NCI-H187 (cell line): Measurements from ENCODE around the gene PIP5K1C.
"Not testable (repeated sequence)": the region's sequence is repeated elsewhere in the genome, so short reads cannot be mapped to it uniquely, and the experiment has no call there.

Experiments
- DNase-seq, 2 experiments: peaks; one replicate each; lab custom pipeline; 2025; lab: John Stamatoyannopoulos, UW

PIP5K1C gene

DNA sequence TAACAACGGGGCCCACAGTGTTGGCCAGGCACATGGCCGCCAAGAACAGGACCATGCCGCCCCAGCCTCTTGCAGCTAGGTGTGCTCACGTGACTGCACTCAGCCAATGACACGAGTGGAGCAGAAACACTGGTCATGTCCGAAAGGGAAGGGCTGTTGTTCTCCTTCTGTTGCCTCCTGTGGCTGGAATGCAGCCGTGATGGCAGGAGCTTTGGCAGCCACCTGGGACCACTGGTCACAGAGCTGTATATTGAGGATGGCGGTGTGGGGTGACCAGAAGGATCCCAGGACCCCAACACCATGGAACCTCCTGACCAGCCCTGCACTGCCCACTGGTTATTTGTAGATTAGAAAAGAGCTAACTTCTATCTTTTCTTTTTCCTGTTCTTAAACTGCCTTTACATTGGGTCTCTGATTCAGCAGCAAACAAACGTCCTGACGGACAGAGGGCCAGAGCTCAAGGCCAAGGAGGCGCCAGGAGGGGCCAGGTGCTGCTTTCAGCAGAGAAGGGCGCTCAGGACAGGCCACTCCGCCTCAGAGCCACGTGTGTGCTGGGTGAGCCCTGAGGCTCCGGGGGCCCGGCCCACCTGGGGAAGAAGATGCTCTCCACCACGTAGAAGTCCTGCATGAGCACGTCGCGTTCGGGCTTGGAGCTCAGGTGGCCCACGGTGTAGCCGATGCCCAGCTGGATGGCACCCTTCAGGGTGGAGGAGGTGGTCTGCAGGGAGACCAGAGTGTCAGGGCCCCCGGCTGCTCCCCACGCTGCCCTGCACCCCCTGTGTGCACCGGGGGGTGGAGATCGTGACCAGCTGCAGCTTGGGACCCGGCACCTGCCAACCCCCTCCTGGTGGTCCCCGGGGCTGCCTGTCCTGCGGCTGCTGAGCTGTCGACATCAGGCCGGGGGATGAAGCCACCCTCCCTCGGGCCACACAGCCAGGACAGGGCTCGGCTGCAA, 38.7 kb downstream of the PIP5K1C start:
- DNase-seq = no peak

GRCh38 chr19:3660493-3661219, 39.6 kb downstream of the PIP5K1C start:
- no peak for DNase-seq

GRCh38 chr19:3659746-3660112, 40.5 kb downstream of the PIP5K1C start:
- DNase-seq = no peak

DNA sequence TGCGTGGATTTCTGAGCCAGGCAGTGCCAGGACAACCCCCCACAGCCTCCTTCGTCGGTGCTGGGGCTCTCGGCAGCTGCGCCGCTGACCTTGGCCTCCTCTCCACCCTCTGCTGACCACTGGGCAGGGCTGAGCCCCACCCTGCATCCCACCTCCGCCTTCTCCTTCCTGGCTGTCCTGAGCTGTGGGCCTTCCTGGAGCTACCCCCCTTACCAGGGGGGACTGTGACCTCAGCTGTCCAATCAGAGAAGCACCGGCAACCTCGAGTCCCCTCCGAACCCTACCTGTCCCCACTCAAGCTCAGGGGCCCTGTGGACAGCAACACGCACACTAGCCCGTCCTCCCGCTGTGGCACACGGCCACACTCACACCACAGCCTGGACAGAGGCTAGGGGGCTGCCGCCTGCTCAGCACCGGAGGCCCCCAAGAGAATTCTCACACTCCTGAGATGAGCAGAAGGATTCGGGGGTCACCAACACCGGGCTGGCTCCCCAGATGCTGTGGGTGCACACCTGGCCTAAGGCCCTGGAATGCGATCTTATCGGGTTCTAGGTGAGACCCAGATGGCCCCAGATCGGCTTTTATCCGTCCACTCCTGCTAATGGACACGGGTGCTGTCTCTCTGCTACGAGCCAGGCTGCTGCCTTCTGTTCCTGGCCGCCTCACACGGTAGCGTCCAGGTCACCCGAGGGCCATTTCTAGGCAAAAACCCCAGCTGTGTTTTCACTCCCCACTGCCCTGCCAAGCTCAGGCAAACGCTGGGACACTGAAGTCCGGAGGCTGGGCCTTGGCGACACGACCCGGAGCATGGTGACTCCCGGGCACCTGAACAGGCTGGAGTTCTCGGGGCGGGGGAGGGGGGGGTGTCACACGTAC, 41.2 kb downstream of the PIP5K1C start:
- DNase-seq = no peak

DNA sequence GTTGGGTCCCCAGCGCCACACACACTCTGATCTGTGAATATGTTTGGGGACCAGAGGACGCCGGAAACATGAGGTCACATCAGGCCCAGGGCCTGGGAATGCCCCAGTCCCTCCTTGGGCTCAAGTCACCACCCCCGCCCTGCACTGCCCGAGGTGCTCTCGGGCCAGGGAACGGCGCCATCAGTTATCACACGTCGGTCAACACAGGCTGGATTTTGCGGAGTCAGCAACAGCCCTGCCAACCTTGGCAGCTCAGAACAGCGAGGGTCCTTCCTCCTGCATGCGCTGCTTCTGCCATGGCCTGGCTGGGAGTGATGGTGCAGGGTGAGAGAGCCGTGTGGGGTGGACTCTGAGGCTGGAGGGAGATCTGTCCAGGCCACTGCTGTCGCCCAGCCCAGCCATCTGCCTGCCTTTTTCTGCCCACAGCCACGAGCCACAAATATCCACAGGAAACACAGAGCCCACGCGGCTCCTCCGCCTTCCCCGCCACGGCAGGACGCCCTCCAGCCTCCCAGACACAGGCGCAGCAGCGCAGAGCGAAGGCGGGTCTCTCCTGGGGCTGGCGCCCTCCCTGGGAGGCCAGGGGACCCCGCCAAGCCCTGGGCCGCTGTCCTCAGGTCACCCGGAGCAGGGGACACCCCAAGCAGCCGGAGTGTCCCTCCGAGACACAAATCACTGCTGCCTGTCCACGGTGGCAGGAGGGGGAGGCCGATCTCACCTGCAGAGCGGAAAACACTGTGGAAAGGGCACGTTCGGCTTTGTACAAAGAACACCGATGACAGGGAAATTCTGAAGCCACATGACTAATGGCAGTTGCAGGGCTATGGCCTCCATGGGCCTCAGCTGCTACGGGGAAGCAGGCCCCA, 42.0 kb downstream of the PIP5K1C start:
- DNase-seq = no peak

DNA sequence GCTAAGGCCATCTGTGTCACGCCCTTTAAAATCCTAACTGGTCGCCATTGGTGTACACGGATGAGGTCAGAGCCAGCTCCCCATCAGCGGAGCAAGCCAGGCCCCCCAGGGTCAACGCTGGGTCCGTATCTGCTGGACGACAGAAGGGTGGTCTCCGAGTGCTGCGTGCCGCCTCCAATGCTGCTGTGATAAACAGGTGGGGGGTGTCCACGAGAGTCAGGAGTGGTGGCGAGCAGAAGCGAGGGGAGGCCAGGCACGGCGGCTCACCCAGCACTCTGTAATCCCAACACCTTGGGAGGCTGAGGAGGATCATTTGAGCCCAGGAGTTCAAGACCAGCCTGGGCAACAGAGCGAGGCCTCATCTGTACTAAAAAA, 42.9 kb downstream of the PIP5K1C start:
- DNase-seq = no peak

DNA sequence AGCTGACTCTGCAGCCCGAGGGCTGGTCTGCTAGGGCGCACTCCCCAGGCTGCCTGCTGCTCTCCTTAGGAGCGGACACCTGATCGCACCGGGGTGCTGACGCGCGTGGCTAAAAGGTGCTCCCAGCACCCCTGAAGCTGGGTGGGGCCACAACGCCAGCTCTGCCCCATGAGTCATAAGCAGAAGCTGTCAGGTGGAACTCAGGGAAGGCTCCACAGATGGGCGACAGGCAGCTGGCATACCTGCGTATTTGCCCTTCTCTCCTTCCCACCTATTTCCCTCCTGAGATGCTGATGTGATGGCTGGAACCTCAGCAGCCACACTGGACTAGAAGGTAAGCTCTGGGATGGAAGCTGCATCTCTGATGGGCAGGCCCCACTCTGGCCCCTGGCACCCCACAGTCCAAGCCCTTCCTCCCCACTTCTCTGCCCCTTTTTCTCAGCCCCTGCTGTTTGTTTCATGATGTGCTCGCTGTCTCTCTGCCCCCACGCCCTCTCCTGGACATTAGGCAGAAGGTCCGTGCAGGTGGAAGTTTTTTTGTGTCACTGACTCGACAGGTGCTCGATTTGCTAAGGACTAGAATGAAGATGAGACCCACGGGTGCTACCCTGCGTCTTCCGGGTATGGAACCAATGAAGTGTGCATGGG, 43.4 kb downstream of the PIP5K1C start:
- no peak for DNase-seq

DNA sequence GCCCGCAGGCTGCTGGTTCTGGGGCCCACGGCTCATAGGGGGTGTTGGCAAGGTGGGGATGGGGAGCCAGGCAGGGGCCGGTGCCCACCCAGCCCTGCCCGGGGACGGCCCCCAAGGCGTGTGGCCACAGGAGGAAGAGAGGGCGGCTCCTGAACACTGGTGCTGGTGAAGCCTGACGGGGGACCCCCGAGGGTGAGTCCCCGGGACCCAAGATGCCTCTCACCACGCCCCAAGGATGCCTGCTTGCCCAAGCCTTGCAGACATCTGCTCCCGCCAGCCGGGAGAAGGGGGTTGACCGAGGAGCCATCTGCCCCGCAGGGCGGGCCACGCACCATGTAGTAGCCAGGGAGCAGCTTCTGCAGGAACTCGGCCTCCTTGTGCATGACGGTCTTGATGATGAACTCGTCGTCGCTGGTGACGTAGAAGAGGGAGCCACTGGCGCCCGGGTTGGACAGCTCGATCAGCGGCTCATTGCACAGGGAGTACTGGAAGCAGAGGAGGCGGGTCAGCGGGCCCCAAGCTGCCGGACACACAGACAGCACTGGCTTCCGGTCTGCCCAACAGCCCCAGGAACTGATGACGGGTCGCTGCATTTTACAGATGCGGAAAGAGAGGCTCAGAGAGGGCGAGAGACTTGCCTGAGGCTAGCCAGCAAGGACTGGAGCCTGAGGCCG, 44.1 kb downstream of the PIP5K1C start:
- DNase-seq = no peak

DNA sequence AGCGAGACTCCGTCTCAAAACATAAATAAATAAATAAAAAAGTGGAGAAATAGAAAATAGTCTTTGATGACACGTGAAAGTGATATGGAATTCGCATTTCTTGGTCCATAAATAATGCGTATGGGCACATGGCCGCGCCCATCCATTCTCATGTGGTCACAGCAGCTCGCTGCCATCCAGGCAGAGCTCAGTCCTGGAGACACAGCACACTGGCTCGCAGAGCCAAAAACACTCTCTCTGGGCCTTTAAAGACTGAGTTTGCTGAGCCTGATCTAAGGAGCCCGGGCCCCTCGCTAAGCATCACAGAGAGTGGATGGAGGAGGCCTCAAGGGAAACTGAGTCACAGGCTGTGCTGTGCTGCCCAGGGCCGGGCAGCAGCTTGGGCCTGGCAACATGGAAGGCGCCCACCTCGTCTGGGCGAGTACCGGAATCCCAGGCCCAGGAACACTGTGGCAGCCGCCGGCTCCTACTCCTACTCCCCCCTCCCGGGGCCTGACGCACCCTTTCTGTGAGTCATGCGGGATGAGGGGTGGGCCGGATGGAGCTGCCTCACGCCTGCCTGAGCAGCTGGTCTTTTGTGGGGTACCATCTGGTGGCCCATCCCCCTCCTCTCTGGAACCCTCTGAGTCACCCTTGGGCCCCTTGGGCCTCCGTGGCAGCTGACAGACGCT, 44.7 kb downstream of the PIP5K1C start:
- DNase-seq = no peak

DNA sequence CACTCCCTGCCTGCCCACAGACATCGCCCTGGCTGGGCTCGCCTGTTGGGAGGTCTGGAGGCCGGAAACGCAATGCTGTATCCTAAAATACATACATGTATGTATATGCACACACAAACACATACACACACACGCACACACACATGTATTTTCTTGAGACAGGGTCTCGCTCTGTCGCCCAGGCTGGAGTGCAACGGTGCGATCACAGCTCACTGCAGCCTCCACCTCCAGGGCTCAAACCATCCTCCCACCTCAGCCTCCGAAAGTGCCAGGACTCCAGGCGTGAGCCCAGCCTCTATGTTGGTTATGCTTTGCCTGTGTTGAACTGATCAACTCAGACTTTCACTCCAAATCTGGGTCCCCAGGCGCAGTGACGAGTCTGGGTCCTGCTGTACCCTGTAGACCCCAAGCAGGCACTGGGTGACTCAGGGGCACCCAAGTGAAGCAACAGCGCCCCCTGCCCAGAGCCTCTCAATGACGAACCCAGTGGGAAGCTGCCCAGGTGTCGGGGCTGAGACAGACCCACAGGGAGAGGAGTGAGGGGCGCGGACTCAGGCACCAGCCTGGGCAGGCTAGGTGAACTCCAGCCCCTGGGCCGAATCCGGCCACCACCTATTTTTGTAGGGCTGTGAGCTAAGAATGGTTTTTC, 46.3 kb downstream of the PIP5K1C start:
- no peak for DNase-seq

- DNase-seq = no peak
Observed at GRCh38 chr19:3653081-3653795, 47.0 kb downstream of the PIP5K1C start.

DNA sequence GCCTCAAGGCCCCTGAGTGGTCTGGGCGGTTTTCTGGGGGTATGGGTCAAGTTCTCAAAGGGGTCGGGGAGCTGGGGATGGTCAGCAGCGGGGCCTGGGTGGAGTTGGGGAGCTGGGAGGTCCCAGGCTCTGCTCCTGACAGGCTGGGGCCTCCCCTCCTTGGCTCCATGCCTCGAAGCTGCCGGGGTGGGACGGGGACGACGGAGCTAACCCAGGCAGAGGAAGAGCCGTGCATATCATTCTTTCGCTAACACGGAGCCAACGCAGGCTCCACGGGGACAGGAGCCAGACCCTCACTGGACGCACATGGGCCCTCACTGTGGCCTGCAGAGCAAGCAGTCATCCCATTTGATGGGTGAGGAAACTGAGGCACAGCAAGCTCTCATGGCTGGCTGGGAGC, 47.8 kb downstream of the PIP5K1C start:
- no peak for DNase-seq

- DNase-seq = no peak
Observed at GRCh38 chr19:3651684-3652083, 48.6 kb downstream of the PIP5K1C start.

DNA sequence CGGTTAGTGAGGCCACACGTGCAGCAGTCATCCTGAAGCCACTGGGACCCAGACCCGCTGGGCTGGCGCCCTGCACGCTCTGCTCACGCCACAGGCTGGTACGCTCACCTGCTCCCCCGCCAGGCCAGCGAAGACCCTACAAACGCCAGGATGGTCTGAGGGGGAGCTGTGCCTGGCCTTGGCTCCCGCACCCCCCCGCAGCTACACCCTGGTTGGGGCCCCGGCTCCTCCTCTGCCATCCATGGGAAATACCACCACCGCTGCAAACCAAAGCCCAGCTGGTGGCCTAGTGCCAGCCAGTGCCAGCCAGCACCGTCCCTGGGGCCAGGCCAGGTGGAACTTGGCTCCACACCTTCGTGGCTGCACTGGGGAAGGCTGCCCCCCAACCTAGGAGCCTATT, 50.4 kb downstream of the PIP5K1C start:
- DNase-seq = no peak

DNA sequence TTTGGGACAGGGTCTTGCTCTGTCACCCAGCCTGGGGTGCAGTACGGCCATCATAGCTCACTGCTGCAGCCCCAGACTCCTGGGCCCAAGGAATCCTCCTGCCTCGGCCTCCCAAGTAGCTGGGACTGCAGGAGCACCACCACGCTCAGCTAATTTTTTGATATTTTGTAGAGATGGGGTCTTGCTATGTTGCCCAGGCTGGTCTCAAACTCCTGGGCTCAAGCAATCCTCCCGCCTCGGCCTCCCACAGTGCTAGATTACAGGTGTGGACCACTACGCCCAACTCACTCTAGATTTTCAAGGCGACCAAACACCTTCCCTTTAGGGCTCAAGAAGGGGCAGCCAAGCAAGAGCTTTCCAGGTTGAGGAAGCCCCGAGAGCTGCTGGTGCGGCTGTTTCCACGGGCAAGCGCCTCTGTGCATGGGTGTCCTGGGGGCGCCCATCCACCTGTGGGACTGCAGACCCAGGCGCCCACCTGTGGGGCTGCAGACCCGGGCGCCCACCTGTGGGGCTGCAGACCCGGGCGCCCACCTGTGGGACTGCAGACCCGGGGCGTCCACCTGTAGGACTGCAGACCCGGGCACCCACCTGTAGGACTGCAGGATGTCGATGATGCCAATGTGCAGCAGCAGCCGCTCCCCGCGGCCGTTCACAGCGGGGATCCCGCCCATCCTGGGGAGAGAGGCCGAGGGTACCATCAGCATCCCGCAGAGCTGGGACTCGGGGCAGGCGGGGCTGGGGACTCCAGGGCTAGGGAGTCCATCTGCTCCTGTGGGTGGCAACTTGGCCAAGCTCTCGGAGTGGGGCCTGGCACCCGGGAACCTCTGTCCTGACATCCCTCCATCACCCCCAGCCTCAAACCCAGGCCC, 52.0 kb downstream of the PIP5K1C start:
- DNase-seq = no peak

GRCh38 chr19:3647102-3647501, 53.2 kb downstream of the PIP5K1C start:
- DNase-seq = not testable (repeated sequence)

DNA sequence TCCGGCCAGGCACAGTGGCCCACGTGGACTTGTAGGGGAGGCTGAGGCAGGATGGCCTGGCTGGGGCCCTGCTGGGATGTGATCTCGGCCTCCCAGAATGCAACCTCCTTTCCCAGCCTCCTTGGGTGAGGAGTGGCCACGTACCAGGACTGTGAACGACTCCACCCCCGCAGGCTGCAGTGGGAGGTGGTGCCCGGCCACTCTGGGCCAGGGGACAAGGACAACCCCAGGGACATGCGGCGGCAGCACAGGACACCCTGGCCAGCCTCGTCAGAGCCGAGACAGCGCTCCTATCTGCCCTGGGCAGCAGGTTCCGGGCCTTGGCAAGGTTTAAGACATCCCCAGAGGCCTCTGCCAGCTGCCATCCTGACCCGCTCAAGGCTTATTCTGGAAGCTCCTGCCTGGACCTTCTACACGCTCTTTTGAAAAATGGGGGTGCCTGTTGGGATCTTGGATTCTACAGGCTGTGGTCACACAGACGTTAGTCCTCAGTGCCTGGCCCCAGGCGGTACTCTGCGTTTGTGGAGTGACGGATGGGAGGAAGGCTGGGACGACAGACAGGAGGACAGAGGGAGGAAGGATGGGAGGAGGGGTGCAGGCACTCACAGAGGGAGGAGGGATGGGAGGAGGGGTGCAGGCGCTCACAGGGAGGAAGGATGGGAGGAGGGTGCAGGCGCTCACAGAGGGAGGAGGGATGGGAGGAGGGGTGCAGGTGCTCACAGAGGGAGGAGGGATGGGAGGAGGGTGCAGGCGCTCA, 53.8 kb downstream of the PIP5K1C start:
- DNase-seq = no peak
